ENCODE results near the gene CTNNA2.

Gene CTNNA2

GRCh38 chr2:79935771-79936657, 423.2 kb downstream of the CTNNA2 start:
- DNase-seq (ENCODE audit: low spot score): no peak

GRCh38 chr2:79936715-79937114, 423.9 kb downstream of the CTNNA2 start:
- DNase-seq (ENCODE audit: low spot score): no peak

GRCh38 chr2:79938648-79939047, 425.8 kb downstream of the CTNNA2 start:
- DNase-seq (ENCODE audit: low spot score): no peak

GRCh38 chr2:79940364-79940763, 427.5 kb downstream of the CTNNA2 start:
- DNase-seq (ENCODE audit: low spot score): no peak

- no peak for DNase-seq (ENCODE audit: low spot score)
Observed at GRCh38 chr2:79941179-79941578, 428.3 kb downstream of the CTNNA2 start.

- no peak for DNase-seq (ENCODE audit: low spot score)
Observed at GRCh38 chr2:79944205-79944604, 431.4 kb downstream of the CTNNA2 start.

- no peak for DNase-seq (ENCODE audit: low spot score)
Observed at GRCh38 chr2:79945653-79946445, 433.0 kb downstream of the CTNNA2 start.

- DNase-seq (ENCODE audit: low spot score): no peak
Observed at GRCh38 chr2:79947751-79948150, 434.9 kb downstream of the CTNNA2 start.

GRCh38 chr2:79950526-79950925, 437.7 kb downstream of the CTNNA2 start:
- DNase-seq (ENCODE audit: low spot score): no peak

GRCh38 chr2:79952616-79953015, 439.8 kb downstream of the CTNNA2 start:
- no peak for DNase-seq (ENCODE audit: low spot score)

- DNase-seq (ENCODE audit: low spot score): no peak
Observed at GRCh38 chr2:79960035-79960434, 447.2 kb downstream of the CTNNA2 start.

GRCh38 chr2:79960519-79960918, 447.7 kb downstream of the CTNNA2 start:
- no peak for DNase-seq (ENCODE audit: low spot score)

- no peak for DNase-seq (ENCODE audit: low spot score)
Observed at GRCh38 chr2:79964966-79965365, 452.1 kb downstream of the CTNNA2 start.

- no peak for DNase-seq (ENCODE audit: low spot score)
Observed at GRCh38 chr2:79966369-79966768, 453.5 kb downstream of the CTNNA2 start.

- DNase-seq (ENCODE audit: low spot score): no peak
Observed at GRCh38 chr2:79966882-79967281, 454.0 kb downstream of the CTNNA2 start.

- DNase-seq (ENCODE audit: low spot score): no peak
Observed at GRCh38 chr2:79971807-79972206, 459.0 kb downstream of the CTNNA2 start.

GRCh38 chr2:79972661-79973060, 459.8 kb downstream of the CTNNA2 start:
- DNase-seq (ENCODE audit: low spot score): no peak

- DNase-seq (ENCODE audit: low spot score): no peak
Observed at GRCh38 chr2:79975791-79976565, 463.1 kb downstream of the CTNNA2 start.

- no peak for DNase-seq (ENCODE audit: low spot score)
Observed at GRCh38 chr2:79977792-79978191, 464.9 kb downstream of the CTNNA2 start.

GRCh38 chr2:79980116-79980515, 467.3 kb downstream of the CTNNA2 start:
- DNase-seq (ENCODE audit: low spot score): no peak

- no peak for DNase-seq (ENCODE audit: low spot score)
Observed at GRCh38 chr2:79980816-79981215, 468.0 kb downstream of the CTNNA2 start.

- no peak for DNase-seq (ENCODE audit: low spot score)
Observed at GRCh38 chr2:79981316-79981715, 468.5 kb downstream of the CTNNA2 start.
